Right lobe of liver (tissue), 4 donors: ENCODE results near the gene NEU1.

ENCODE experiments used
- POLR2A ChIP-seq: fragments of 450-650 bp; IDR thresholded peaks from one replicate; pipeline ENCODE4 v1.6.1; 2017; ENCODE audit warnings: antibody characterized with exemption, mild to moderate bottlenecking
- TF ChIP-seq, protein P1 (sequence below), 4 donors: fragments of 200-600 bp in 3 of 4; fragments of 450-650 bp in 1 of 4; IDR thresholded peaks; one replicate each; pipeline versions ENCODE4 v1.5.1 to v1.8.0; 2016 to 2022; ENCODE audit warnings: antibody characterized with exemption in 4 of 4, mild to moderate bottlenecking in 2 of 4
- donor health status: DM: no; HTN: no; CAD: no.
- donor health status: DM: no; HTN: no; CAD: no.
- donor health status: DM: no; HTN: yes; CAD: no.

DNA sequence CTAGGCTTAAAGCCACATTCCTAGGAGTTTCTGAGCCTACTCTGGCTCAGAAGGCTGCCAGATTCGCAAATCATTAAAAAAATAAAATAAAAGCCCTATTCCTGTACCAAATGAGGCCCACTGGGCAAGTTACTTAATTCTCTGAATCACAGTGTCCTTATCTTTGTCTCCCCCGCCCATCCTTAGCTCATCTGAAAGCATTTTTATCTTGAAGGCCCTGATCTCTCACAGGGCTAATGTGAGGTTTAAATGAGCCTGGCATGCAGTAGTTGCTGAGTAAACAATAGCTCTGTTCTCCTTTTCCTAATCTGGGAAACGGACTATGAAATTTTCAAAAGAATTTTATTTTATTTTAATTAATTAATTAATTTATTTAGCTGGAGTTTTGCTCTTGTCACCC lies 41.3 kb upstream of the NEU1 start:
- TF ChIP-seq, protein P1, sequence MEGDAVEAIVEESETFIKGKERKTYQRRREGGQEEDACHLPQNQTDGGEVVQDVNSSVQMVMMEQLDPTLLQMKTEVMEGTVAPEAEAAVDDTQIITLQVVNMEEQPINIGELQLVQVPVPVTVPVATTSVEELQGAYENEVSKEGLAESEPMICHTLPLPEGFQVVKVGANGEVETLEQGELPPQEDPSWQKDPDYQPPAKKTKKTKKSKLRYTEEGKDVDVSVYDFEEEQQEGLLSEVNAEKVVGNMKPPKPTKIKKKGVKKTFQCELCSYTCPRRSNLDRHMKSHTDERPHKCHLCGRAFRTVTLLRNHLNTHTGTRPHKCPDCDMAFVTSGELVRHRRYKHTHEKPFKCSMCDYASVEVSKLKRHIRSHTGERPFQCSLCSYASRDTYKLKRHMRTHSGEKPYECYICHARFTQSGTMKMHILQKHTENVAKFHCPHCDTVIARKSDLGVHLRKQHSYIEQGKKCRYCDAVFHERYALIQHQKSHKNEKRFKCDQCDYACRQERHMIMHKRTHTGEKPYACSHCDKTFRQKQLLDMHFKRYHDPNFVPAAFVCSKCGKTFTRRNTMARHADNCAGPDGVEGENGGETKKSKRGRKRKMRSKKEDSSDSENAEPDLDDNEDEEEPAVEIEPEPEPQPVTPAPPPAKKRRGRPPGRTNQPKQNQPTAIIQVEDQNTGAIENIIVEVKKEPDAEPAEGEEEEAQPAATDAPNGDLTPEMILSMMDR (IDR thresholded peaks at IDR 0.05): no peak
- TF ChIP-seq POLR2A: no peak
